Measurements from ENCODE around the gene POLR1E. TPM values are rescaled to one million over a fixed set of nuclear protein-coding genes. Genes with fewer than 3 reads are reported as not detected.

POLR1E gene
- polyA plus RNA-seq, 1 donor (not counting 4 experiments of a cell fraction or from before 2014, with no cell fraction given), result 44.4 TPM

GRCh38 chr9:37446401-37446800, 39.3 kb upstream of the POLR1E start:
- DNase-seq (ENCODE audit: low read depth, low spot score), result no peak
- Histone ChIP-seq H3K9me3 (ENCODE audit: control insufficient read depth, low read depth, low read length) (no peaks in the 10 kb centered on the region), H2AFZ (ENCODE audit: control insufficient read depth, low read length) (no peak overlapping the region), H3K79me2 (ENCODE audit: control insufficient read depth, insufficient read depth, low read length) (peaks cover 47% of the 10 kb centered on the region), H3K27ac (ENCODE audit: control insufficient read depth, insufficient read depth, low read length) (no peak overlapping the region), H4K20me1 (ENCODE audit: control insufficient read depth, extremely low read depth, insufficient read depth, low read length) (no peaks in the 10 kb centered on the region), H3K4me1 (ENCODE audit: control insufficient read depth, extremely low read depth, insufficient read depth, low read length) (peaks cover 4% of the 10 kb centered on the region), H3K36me3 (ENCODE audit: control insufficient read depth in 2 of 2, extremely low read depth in 1 of 2, insufficient read depth in 2 of 2, low read length in 2 of 2) (peaks cover 10 to 13% of the 10 kb centered on the region in 2 experiments), H3K9me1 (ENCODE audit: control insufficient read depth, extremely low read depth, insufficient read depth, low read length) (no peaks in the 10 kb centered on the region), H3K27me3 (ENCODE audit: control insufficient read depth, extremely low read depth, insufficient read depth, low read length) (no peaks in the 10 kb centered on the region), H3K4me2 (ENCODE audit: control insufficient read depth, extremely low read depth, insufficient read depth, low read depth, low read length) (no peak overlapping the region), H3K9ac (ENCODE audit: control insufficient read depth, extremely low read depth, insufficient read depth, low read length) (no peak overlapping the region), H3K4me3 (ENCODE audit: control insufficient read depth in 2 of 3, extremely low read depth in 1 of 3, insufficient read depth in 2 of 3, low read depth in 1 of 3, low read length in 3 of 3) (no peak overlapping the region)
- dilution Hi-C loops (cut with MboI; ENCODE audit: extremely low pct_ligation_motif_present, low sequenced_read_pairs), result no loop called here
- FAIRE-seq, result no peak
- no peak for TF ChIP-seq EZH2 (IDR thresholded peaks at IDR 0.05; ENCODE audit: low read length)
- TF ChIP-seq CTCF (optimal IDR thresholded peaks at IDR 0.05 in 1 of 3, IDR thresholded peaks at IDR 0.05 in 1 of 3, conservative IDR thresholded peaks at IDR 0.05 in 1 of 3; ENCODE audit: extremely low read depth in 1 of 3, insufficient read depth in 2 of 3, low read length in 3 of 3), result no peak

GRCh38 chr9:37447111-37447510, 38.6 kb upstream of the POLR1E start:
- Histone ChIP-seq H3K4me3 (ENCODE audit: control insufficient read depth in 2 of 3, extremely low read depth in 1 of 3, insufficient read depth in 2 of 3, low read depth in 1 of 3, low read length in 3 of 3) (no peak overlapping the region), H3K79me2 (ENCODE audit: control insufficient read depth, insufficient read depth, low read length) (peaks cover 50% of the 10 kb centered on the region), H3K27ac (ENCODE audit: control insufficient read depth, insufficient read depth, low read length) (no peak overlapping the region), H3K9me1 (ENCODE audit: control insufficient read depth, extremely low read depth, insufficient read depth, low read length) (no peaks in the 10 kb centered on the region), H3K9ac (ENCODE audit: control insufficient read depth, extremely low read depth, insufficient read depth, low read length) (no peak overlapping the region), H2AFZ (ENCODE audit: control insufficient read depth, low read length) (no peak overlapping the region), H3K36me3 (ENCODE audit: control insufficient read depth in 2 of 2, extremely low read depth in 1 of 2, insufficient read depth in 2 of 2, low read length in 2 of 2) (peaks cover 3 to 9% of the 10 kb centered on the region in 2 experiments), H4K20me1 (ENCODE audit: control insufficient read depth, extremely low read depth, insufficient read depth, low read length) (no peaks in the 10 kb centered on the region), H3K4me1 (ENCODE audit: control insufficient read depth, extremely low read depth, insufficient read depth, low read length) (peaks cover 4% of the 10 kb centered on the region), H3K4me2 (ENCODE audit: control insufficient read depth, extremely low read depth, insufficient read depth, low read depth, low read length) (no peak overlapping the region), H3K9me3 (ENCODE audit: control insufficient read depth, low read depth, low read length) (no peaks in the 10 kb centered on the region), H3K27me3 (ENCODE audit: control insufficient read depth, extremely low read depth, insufficient read depth, low read length) (no peaks in the 10 kb centered on the region)
- DNase-seq (ENCODE audit: low read depth, low spot score) (no peak), FAIRE-seq (no peak)
- dilution Hi-C loops (cut with MboI; ENCODE audit: extremely low pct_ligation_motif_present, low sequenced_read_pairs), result no loop called here
- TF ChIP-seq EZH2 (IDR thresholded peaks at IDR 0.05; ENCODE audit: low read length), result no peak
- no peak for TF ChIP-seq CTCF (optimal IDR thresholded peaks at IDR 0.05 in 1 of 3, IDR thresholded peaks at IDR 0.05 in 1 of 3, conservative IDR thresholded peaks at IDR 0.05 in 1 of 3; ENCODE audit: extremely low read depth in 1 of 3, insufficient read depth in 2 of 3, low read length in 3 of 3)

Measured in keratinocyte (primary cell).